ENCODE results near the gene PRDM16. TPM values are rescaled to one million over a fixed set of nuclear protein-coding genes. Genes with fewer than 3 reads are reported as not detected.

The PRDM16 gene
- total RNA-seq, 1 experiment from 2014 or later, result 0.17 TPM

DNA sequence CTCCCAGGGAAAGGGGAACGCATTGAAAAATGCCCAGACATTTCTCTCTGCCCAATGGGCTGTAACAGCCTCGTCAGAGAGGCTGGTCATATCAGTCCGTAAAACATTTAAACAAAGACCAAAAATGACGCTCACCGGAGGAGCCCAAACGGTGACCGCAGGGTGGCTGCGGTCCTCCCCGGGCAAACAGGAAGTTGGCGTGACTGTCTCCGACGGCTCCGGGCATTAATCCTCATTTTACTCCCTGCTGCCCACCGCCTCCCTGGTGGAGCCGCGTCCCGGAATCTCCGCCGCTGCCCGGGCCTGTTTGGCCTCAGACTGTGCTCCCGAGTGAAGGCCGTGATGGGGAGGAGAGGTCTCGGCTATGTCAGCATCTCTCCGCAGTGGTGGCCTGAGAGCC is 9.9 kb downstream of the PRDM16 start:
- Mint-ChIP-seq H3K4me1 (peaks cover 6 to 19% of the 10 kb centered on the region in 2 experiments; a peak in 3 of 4 replicates), H3K9me3 (no peaks in the 10 kb centered on the region; a peak in 1 of 5 replicates), H3K36me3 (ENCODE audit: insufficient read depth in 1 of 3, low read depth in 3 of 3) (no peaks in the 10 kb centered on the region), H3K27me3 (ENCODE audit: low read depth) (peaks cover 32% of the 10 kb centered on the region), H3K27ac (peak overlapping the region in 1 of 3 experiments; percentile 84; a peak in 2 of 7 replicates), H3K4me3 (no peak overlapping the region)
- Histone ChIP-seq H2BK12ac (ENCODE audit: insufficient read length, low read depth, low read length) (no peak overlapping the region), H2BK20ac (ENCODE audit: low read depth, low read length, poor library complexity, severe bottlenecking) (no peak overlapping the region), H3K14ac (ENCODE audit: insufficient read depth, low read length) (no peak overlapping the region), H3K4ac (ENCODE audit: low read depth, low read length) (no peak overlapping the region), H3T11ph (ENCODE audit: low read length) (no peak overlapping the region), H3K56ac (ENCODE audit: insufficient read length, low read depth, low read length) (no peak overlapping the region), H2AK5ac (ENCODE audit: insufficient read length, low read length) (no peak overlapping the region), H2AFZ (ENCODE audit: low read length) (no peak overlapping the region), H3K27ac (ENCODE audit: insufficient read length, low read depth, low read length) (no peak overlapping the region), H3K23me2 (ENCODE audit: insufficient read length, low read depth, low read length, poor library complexity, severe bottlenecking) (no peaks in the 10 kb centered on the region), H2BK5ac (ENCODE audit: insufficient read length, low read length) (no peak overlapping the region), H3K9me3 (ENCODE audit: control insufficient read depth, low read depth, low read length) (no peaks in the 10 kb centered on the region), H3K79me1 (ENCODE audit: insufficient read depth, low read depth, low read length, poor library complexity, severe bottlenecking) (no peaks in the 10 kb centered on the region), H3K27me3 (ENCODE audit: insufficient read depth, low read length) (peaks cover 8% of the 10 kb centered on the region; the same call in 1 of the 2 replicates), H2BK15ac (ENCODE audit: low read depth, low read length) (no peak overlapping the region), H2BK120ac (ENCODE audit: low read depth, low read length, poor library complexity, severe bottlenecking) (no peak overlapping the region), H4K8ac (replicated peaks; ENCODE audit: insufficient read length, low read depth, low read length) (no peak overlapping the region), H3K79me2 (ENCODE audit: insufficient read depth, low read length) (no peaks in the 10 kb centered on the region), H3K4me2 (ENCODE audit: insufficient read depth, insufficient read length, low read length) (no peak overlapping the region), H3K18ac (ENCODE audit: insufficient read length, low read depth, low read length) (no peak overlapping the region), H3K23ac (ENCODE audit: insufficient read length, low read depth, low read length) (no peak overlapping the region), H4K91ac (ENCODE audit: insufficient read length, low read depth, low read length) (no peak overlapping the region), H3K4me1 (ENCODE audit: insufficient read depth, low read length) (no peaks in the 10 kb centered on the region), H3K9ac (ENCODE audit: extremely low read depth, insufficient read length, low read length) (no peak overlapping the region), H4K20me1 (ENCODE audit: control insufficient read depth, insufficient read depth, insufficient read length) (no peaks in the 10 kb centered on the region), H4K5ac (ENCODE audit: insufficient read length, low read depth, low read length) (no peak overlapping the region)
- TF ChIP-seq, protein P1, sequence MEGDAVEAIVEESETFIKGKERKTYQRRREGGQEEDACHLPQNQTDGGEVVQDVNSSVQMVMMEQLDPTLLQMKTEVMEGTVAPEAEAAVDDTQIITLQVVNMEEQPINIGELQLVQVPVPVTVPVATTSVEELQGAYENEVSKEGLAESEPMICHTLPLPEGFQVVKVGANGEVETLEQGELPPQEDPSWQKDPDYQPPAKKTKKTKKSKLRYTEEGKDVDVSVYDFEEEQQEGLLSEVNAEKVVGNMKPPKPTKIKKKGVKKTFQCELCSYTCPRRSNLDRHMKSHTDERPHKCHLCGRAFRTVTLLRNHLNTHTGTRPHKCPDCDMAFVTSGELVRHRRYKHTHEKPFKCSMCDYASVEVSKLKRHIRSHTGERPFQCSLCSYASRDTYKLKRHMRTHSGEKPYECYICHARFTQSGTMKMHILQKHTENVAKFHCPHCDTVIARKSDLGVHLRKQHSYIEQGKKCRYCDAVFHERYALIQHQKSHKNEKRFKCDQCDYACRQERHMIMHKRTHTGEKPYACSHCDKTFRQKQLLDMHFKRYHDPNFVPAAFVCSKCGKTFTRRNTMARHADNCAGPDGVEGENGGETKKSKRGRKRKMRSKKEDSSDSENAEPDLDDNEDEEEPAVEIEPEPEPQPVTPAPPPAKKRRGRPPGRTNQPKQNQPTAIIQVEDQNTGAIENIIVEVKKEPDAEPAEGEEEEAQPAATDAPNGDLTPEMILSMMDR (conservative IDR thresholded peaks at IDR 0.05), result no peak
- no CpG with 5 or more reads among the region's 24 CpGs for WGBS (ENCODE audit: extremely low coverage, insufficient read length, low lambda C conversion rate)
- DNase-seq, result no peak

Measured in H9 (cell line).